Lower leg skin (tissue), 4 donors: Measurements from ENCODE around the gene CHGA. TPM values are rescaled to one million over a fixed set of nuclear protein-coding genes. Genes with fewer than 3 reads are reported as not detected.

Experiments
- DNase-seq, 2 donors: peaks; one replicate each; pipeline ENCODE4 v3.0.0-alpha.2; 2019; ENCODE audit warnings: low spot score in 2 of 2
- H3K4me3 ChIP-seq: fragments of 200-600 bp; sonication (generic); 2 replicates; pipeline ENCODE4 v1.5.1; 2017; ENCODE audit warnings: mild to moderate bottlenecking, low read depth; ENCODE audit not compliant: poor library complexity, severe bottlenecking
- POLR2A ChIP-seq, 2 donors: fragments of 450-650 bp; IDR thresholded peaks; one replicate each; pipeline ENCODE4 v1.6.1; 2016 to 2017; ENCODE audit warnings: antibody characterized with exemption in 2 of 2, mild to moderate bottlenecking in 1 of 2, moderate library complexity in 1 of 2
- WGBS, 2 donors: methylation state at CpG; one replicate each; pipeline ENCODE4 v1.1.5; 2018; 5-methylcytosine and 5-hydroxymethylcytosine counted together
- intact Hi-C: fragments of 100-400 bp; cut with DNase I; formaldehyde crosslinking; loops from one replicate; pipeline ENCODE4 v1.15.0; 2023; ENCODE audit warnings: low total_unique reads
- total RNA-seq, 4 donors: library from RNA; depleted of rRNA; stranded (reverse); fragments of >200 nt; gene quantifications; one replicate each; pipeline ENCODE4 v1.1.0, GENCODE V29; 2016
- TF ChIP-seq, protein P1 (sequence below), 3 donors: fragments of 450-650 bp; IDR thresholded peaks; one replicate each; pipeline ENCODE4 v1.5.1; 2016; ENCODE audit warnings: antibody characterized with exemption in 3 of 3, mild to moderate bottlenecking in 3 of 3, moderate library complexity in 2 of 3

The CHGA gene
- total RNA-seq, 4 donors from 2014 or later: 0.17 to 1.6 (median 1.5) TPM; not detected in 1

DNA sequence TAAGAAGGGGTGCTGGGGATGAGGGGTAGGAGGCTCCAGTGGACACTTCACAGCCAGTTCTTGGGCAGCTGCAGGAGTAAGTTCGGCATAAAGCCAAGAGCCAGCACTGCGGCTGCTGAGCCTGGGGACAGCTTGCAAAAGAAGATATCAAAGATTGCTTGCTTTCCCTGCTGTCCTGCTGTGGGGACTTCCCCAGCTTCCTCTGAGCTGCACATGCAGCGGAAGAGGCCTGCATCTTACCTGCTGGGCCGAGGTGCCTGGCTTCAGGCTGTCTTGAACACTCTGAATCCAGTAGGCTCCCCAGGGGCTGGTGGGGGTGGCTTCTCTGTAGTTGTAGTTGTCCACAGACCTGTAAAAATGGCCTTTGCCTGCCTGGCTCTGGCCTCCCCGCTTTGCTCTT is 1.3 kb downstream of the CHGA start:
- DNase-seq: no peak
- H3K4me3 ChIP-seq: no peak overlapping the region
- TF ChIP-seq, protein P1, sequence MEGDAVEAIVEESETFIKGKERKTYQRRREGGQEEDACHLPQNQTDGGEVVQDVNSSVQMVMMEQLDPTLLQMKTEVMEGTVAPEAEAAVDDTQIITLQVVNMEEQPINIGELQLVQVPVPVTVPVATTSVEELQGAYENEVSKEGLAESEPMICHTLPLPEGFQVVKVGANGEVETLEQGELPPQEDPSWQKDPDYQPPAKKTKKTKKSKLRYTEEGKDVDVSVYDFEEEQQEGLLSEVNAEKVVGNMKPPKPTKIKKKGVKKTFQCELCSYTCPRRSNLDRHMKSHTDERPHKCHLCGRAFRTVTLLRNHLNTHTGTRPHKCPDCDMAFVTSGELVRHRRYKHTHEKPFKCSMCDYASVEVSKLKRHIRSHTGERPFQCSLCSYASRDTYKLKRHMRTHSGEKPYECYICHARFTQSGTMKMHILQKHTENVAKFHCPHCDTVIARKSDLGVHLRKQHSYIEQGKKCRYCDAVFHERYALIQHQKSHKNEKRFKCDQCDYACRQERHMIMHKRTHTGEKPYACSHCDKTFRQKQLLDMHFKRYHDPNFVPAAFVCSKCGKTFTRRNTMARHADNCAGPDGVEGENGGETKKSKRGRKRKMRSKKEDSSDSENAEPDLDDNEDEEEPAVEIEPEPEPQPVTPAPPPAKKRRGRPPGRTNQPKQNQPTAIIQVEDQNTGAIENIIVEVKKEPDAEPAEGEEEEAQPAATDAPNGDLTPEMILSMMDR (IDR thresholded peaks at IDR 0.05): no peak
- TF ChIP-seq POLR2A (IDR thresholded peaks at IDR 0.05): no peak
- intact Hi-C loops: no loop called here
- 53 to 63% methylated on average over 5 of the region's 5 CpGs for WGBS, 2 donors

DNA sequence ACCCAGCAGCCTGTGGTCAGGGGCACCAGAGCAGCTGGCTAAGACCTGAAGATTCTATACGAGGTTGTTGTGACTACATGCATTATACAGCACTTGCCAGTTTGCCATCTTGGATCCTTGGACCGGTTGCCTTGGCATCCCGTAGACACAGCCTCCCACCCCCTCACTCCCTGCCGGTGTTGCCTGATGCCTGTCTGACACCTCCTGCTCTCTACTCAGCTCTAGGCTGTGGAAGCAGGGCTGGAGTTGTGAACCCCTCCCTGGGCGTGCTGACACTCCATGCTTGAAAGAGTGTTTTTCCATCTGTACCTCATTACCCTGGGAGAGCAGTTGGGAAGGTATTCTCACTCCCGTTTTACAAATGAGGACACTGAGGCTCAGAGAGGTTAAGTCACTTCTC is 2.5 kb downstream of the CHGA start:
- 62 to 64% methylated on average over 6 of the region's 6 CpGs for WGBS, 2 donors
- H3K4me3 ChIP-seq: no peak overlapping the region
- TF ChIP-seq POLR2A (IDR thresholded peaks at IDR 0.05): no peak
- TF ChIP-seq, protein P1 (IDR thresholded peaks at IDR 0.05): no peak
- intact Hi-C loops: no loop called here
- DNase-seq: no peak

DNA sequence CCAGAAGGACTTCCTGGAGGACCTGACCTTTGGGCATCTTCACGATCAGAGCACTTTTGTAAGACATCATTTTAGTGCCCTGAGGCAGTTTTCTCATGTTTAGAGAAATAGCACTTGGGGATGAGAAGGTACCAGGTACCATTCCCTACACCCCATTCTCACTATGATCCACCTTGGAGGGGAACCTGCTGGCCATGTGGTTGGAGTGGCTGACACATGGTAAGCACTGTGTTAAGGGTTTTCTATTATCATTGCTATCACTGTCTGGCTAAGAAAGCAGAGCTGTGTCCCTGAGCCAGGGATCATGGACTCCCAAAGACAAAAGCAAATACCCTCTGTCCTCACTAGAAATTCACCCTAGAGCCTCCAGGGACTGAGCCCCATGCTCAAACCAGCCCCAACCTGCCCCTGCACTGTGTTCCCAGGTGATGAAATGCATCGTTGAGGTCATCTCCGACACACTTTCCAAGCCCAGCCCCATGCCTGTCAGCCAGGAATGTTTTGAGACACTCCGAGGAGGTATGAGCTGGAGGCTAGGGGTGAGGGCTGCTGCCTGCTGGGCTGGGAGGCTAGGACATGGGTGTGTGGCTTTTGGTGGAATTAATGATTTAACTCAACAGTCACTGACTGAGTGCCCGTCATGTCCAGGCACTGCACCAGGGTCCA is 3.4 kb downstream of the CHGA start:
- WGBS, 2 donors: 51 to 52% methylated on average over 5 of the region's 5 CpGs
- intact Hi-C loops: no loop called here
- no peak overlapping the region for H3K4me3 ChIP-seq
- no peak for DNase-seq
- TF ChIP-seq POLR2A (IDR thresholded peaks at IDR 0.05): no peak
- TF ChIP-seq, protein P1 (IDR thresholded peaks at IDR 0.05): no peak

DNA sequence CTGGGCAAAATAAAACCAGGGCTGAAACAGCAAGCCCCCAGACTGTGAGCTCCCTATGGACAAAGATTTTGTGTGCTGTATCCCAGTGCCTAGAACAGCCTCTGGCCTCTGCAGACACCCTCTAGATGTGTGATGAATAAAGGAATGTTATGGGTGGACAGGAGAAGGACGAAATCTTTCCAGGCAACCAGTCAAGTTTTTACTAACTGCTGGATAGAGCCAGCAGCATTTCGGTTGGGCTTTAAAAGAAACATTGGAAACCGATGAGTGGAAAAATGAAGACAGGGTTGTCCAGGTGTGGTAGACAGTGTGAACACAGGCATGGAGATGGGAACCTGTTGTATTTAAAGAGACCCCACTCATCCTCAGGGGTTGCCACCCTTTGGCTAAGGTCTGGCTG is 4.0 kb downstream of the CHGA start:
- TF ChIP-seq, protein P1 (IDR thresholded peaks at IDR 0.05): no peak
- TF ChIP-seq POLR2A (IDR thresholded peaks at IDR 0.05): no peak
- 32 to 47% methylated on average over 3 of the region's 3 CpGs for WGBS, 2 donors
- no peak for DNase-seq
- intact Hi-C loops: no loop called here
- H3K4me3 ChIP-seq: no peak overlapping the region

DNA sequence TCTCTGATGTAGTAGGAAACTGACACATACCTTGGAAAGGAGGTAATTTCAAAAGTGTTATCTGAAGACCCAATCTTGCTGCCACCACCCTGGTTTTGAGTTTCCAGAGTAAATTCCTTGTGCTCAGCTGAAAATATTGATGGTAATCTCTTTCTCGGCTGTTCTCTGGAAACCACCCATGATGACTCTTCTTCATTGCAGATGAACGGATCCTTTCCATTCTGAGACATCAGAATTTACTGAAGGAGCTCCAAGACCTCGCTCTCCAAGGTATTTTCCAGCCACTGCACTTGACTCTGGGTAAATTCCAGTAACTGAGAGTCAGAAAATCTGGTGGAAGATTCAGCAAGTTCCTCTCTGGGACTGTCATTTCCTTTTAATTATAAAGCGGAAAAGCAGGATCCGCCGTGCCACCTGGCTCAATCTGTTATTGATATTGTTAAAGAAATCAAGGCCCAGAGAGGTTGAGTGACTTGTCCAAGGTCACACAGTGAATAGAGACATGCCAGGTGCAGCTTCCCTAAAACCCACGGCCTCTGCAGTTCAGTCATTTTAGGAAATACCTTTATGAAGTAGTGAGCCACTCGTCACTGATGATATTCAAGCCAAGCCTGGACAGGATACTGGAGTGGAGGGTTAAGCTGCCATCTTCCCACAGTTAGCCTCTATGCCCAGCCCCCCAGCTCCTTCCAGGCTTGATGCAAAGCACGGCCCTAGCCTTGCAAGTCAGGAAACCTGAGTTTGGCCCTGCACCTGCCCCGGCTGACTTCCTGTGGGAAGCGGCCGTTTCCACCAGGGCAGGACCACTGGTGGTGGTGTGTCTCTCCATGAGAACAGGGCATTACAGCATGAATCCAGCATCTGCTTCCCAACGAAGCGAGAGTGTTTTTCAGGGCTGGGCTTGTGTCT is 4.7 kb downstream of the CHGA start:
- no peak overlapping the region for H3K4me3 ChIP-seq
- no peak for TF ChIP-seq POLR2A (IDR thresholded peaks at IDR 0.05)
- TF ChIP-seq, protein P1 (IDR thresholded peaks at IDR 0.05): no peak
- intact Hi-C loops: no loop called here
- no peak for DNase-seq
- WGBS, 2 donors: 53 to 55% methylated on average over 14 of the region's 14 CpGs
